ENCODE measurements around the gene LYRM4. TPM values are rescaled to one million over a fixed set of nuclear protein-coding genes. Genes with fewer than 3 reads are reported as not detected.
A peak's percentile ranks its signal among the peaks of the same experiment; 100 is the strongest.

The LYRM4 gene
- total RNA-seq, 1 donor from 2014 or later: 20.4 TPM

DNA sequence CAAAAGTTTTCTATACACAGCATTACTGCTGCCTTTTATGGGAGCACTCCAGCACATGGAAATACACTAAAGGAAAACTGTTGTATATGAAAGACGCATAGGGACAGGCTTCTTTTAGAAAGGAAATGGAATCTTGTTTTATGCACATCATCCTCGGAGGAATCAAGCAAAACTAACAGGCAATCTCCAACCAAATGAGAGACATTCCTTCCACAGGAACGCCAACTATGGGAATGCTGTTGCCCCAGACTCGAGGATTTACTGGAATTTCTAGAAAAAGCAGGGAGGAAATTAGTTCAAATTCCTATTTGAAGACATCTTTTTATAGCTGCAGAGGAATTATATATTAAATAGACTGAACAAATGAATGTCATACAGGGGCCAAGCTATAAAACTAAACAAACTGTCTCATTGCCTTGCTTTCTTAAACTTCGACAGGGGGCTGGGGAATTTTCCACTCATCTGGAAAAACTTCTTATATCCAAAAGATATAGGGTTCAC is 52.2 kb downstream of the LYRM4 start:
- ATAC-seq (no peak), DNase-seq (no peak)
- Histone ChIP-seq H3K27ac (no peak overlapping the region), H3K4me1 (peaks cover 20% of the 10 kb centered on the region), H3K27me3 (no peaks in the 10 kb centered on the region), H3K4me3 (no peak overlapping the region), H3K9me3 (no peaks in the 10 kb centered on the region), H3K36me3 (no peaks in the 10 kb centered on the region)
- intact Hi-C loops (cut with DNase I): no loop called here
- no peak for TF ChIP-seq CTCF (IDR thresholded peaks at IDR 0.05)

DNA sequence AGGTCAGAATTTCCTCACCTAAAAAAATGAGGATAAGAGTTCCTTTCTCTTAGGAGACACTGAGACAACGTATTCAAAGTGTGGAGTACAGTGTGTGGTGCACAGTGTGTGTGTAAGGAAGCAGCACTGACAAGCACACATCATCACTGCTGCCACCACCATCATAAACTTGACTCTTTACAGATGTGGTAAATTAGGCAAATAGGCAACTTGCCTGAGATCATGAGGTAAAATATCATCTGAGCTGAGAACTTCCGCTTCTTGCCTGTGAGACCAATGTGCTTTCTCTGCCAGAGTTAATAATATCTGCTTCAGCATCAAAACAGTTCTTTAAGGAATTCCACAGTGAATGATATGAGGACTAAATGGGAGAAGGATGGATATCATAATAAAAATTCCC is 52.7 kb downstream of the LYRM4 start:
- Histone ChIP-seq H3K9me3 (no peaks in the 10 kb centered on the region), H3K27ac (no peak overlapping the region), H3K36me3 (no peaks in the 10 kb centered on the region), H3K4me3 (no peak overlapping the region), H3K4me1 (peaks cover 20% of the 10 kb centered on the region), H3K27me3 (no peaks in the 10 kb centered on the region)
- intact Hi-C loops (cut with DNase I): no loop called here
- DNase-seq (no peak), ATAC-seq (no peak)
- no peak for TF ChIP-seq CTCF (IDR thresholded peaks at IDR 0.05)

DNA sequence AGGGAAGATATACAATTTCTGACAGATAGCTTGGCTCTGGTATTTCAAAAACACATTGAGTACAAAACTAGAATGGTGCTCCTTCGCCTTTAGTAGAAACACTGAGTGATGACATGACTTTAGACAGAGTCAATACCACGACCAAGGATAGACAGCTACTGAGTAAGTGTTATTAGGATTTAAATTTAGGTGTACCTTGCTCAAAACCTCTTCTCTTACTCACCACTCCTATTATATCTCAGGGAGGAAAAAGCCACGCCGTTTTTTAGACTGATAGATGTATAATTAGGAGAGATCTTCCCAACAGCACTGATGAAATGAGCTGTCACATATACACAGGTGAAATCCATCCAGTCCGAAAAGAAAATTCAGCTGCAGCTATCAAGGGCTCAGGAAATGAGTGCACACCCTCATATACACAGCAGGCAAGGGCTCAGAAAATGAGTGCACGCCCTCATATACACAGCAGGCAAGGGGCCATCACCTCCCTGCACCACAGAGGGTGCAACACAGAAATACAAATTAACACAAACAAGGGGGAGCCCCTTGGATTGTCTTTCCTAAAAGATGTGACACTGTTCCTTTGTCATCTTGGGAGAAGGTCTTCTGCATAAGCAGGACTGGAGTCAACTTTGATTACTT is 53.7 kb downstream of the LYRM4 start:
- Histone ChIP-seq H3K36me3 (no peaks in the 10 kb centered on the region), H3K9me3 (no peaks in the 10 kb centered on the region), H3K27me3 (no peaks in the 10 kb centered on the region), H3K4me1 (peaks cover 20% of the 10 kb centered on the region), H3K27ac (no peak overlapping the region), H3K4me3 (no peak overlapping the region)
- ATAC-seq (no peak), DNase-seq (no peak)
- TF ChIP-seq CTCF (IDR thresholded peaks at IDR 0.05): no peak
- intact Hi-C loops (cut with DNase I): no loop called here

DNA sequence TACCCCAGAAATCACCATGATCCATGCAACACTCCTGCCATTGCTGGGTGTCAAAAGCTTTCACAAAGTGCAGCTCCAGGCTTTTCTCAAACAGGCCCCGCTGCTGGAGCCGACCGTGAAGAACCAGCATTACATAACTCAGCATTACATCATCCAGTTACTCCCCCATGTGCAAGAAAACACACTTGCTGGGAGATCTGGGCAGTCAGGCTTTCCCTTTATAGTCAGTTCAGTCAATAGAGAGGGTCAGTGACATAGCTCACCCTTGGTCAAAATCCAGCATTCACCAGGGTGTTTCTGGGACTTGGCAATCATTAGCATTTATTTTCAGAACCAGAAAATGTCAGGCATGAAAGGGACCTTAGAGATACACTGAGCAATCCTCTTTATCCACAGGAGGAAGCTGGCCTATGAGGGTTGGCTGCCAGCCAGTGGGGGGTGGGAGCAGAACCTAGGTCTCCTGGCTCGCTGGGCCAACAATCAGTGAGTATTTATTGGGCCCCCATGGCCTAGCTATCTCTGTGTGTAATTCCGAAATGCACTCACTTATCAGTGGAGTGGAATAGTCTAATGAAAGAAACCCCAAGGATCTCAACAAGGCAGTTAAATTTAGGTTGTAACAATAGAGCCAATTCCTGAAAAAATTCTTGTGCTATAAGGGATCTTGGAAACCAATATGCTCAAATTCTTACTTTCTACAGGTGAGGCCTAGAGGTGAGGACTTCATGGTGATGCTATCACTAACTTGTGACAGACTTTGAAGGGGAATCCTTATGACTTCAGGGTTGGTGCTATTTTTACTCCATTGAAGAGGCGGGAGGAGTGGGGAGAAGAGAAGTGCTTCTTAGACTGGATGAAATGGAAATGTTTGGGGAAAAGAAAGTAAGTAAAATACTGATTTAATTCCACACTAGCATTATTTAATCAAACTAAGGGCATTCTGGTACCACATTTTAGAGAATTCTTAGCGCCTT is 54.6 kb downstream of the LYRM4 start:
- TF ChIP-seq CTCF (IDR thresholded peaks at IDR 0.05): no peak
- H3K9me3 ChIP-seq: no peaks in the 10 kb centered on the region
- H3K36me3 ChIP-seq: no peaks in the 10 kb centered on the region
- H3K27me3 ChIP-seq: no peaks in the 10 kb centered on the region
- peak overlapping the region; percentile 48 for H3K27ac ChIP-seq
- peak; percentile 90 for ATAC-seq
- intact Hi-C loops (cut with DNase I): no loop called here
- H3K4me3 ChIP-seq: no peak overlapping the region
- DNase-seq: no peak
- H3K4me1 ChIP-seq: peaks cover 20% of the 10 kb centered on the region

- H3K27me3 ChIP-seq: no peaks in the 10 kb centered on the region
- ATAC-seq (peak; percentile 9), DNase-seq (no peak)
- TF ChIP-seq CTCF (IDR thresholded peaks at IDR 0.05): no peak
- intact Hi-C loops (cut with DNase I): no loop called here
- no peaks in the 10 kb centered on the region for H3K36me3 ChIP-seq
- no peaks in the 10 kb centered on the region for H3K9me3 ChIP-seq
- H3K4me3 ChIP-seq: no peak overlapping the region
- peaks cover 20% of the 10 kb centered on the region for H3K4me1 ChIP-seq
- H3K27ac ChIP-seq: peak overlapping the region; percentile 48
Measured at GRCh38 chr6:5205035-5205507, 55.7 kb downstream of the LYRM4 start.

All from upper lobe of right lung (tissue), 1 donor.